Measurements from ENCODE around the gene C19orf47.

Gene C19orf47

DNA sequence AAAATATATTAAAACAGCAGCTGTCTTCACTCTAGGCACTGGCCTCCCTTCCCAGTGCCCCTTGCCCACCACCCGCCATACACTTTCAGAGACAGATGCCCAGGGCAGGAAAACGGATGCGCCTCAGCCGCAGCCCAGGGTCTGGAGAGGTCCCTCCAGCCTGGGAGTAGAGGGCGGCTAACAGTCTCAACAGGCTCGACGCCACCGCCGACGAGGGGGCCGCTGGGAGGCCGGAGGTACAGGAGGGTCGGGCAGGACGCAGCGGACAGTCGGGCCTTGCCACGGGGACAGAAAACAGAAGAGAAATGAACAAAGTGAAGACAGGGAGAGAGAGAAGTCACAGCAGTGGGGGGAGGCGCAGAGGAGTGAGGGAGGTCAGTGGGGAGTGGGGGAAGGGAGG is 27.1 kb downstream of the C19orf47 start:
- no peak for DNase-seq (ENCODE audit: extremely low read depth in 1 of 2, low read depth in 1 of 2)

DNA sequence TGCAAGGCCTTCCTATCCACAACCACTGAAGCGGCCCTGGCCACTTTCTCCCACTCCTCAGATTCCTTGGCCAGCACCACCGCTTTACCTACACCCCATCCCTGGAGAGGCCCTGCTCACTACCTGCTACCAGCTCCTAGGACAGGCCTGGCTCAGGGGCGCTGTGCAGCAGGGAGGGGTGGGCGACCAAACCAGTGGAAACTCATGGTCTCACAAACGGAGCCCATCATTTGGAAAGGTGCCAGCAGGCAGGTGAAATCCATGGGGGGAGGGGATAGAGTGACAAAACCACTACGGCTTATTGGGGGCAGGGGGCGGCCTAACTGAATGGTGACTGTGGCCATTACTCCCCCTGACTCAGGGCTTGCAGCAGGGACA is 27.6 kb downstream of the C19orf47 start:
- no peak for DNase-seq (ENCODE audit: extremely low read depth in 1 of 2, low read depth in 1 of 2)

DNA sequence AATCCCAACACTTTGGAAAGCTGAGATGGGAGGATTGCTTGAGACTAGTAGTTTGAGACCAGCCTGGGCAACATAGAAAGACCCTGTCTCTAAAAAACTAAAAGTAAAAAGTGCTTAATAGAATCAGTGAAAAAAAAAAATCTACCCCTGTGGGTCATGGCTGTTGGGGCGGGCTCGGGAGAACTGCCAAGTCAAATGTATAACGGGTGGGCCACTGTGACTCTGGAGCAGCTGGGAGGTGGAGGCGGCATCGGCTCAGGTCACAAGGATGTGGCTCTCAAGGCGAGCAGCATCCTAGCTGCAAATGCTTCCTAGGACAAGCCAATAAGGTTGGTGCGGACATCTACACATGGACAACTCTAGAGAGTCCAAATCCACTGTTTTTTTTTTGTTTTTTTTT is 30.9 kb downstream of the C19orf47 start:
- DNase-seq (ENCODE audit: extremely low read depth in 1 of 2, low read depth in 1 of 2), result no peak

DNA sequence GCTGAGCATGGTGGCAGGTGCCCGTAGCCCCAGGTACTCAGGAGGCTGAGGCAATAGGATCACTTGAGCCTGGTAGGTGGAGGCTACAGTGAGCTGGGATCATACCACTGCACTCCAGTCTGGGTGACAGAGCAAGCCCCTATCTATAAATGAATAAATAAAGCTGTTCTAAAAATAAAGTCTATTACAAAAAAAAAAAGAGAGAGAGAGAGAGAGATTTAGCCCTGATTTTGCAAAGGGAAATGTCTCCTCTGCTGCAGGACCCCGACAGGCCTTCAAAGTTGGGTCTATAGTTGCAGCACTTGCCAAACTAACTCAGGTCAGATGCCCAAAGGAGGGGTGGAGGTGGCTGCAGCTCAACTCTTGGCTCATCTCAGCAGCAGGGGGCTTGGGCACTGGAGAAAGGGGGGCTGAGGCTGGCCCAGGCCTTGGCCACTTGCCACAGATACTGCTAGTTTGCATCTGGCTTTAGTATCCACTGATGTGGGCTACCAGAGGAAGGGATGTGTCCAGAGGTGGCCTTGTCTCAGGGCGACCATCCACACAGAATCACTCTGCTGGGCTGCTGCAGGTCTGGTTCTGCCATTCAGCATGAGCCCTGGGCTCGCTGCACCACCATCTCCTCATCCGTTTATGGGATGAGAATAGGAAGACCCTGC is 32.3 kb downstream of the C19orf47 start:
- no peak for DNase-seq (ENCODE audit: extremely low read depth in 1 of 2, low read depth in 1 of 2)

DNA sequence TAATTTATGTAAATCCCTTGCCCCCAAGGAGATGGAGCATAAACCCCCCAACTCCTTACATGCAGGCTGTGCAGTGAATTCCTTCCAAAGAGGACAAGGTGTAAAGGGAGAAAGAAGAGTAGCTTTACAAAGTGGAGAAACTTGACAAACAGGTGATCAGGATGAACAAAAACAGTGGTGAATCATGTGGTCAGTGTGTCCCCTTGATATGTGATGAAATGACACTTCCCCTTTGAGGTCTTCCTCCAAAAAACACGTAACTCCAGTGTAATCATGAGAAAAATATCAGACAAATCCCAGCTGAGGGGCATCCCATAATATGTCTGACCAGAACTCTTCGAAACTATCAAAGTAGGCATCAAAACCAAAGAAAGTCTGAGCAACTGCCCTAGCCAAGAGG is 33.5 kb downstream of the C19orf47 start:
- no peak for DNase-seq (ENCODE audit: extremely low read depth in 1 of 2, low read depth in 1 of 2)

DNA sequence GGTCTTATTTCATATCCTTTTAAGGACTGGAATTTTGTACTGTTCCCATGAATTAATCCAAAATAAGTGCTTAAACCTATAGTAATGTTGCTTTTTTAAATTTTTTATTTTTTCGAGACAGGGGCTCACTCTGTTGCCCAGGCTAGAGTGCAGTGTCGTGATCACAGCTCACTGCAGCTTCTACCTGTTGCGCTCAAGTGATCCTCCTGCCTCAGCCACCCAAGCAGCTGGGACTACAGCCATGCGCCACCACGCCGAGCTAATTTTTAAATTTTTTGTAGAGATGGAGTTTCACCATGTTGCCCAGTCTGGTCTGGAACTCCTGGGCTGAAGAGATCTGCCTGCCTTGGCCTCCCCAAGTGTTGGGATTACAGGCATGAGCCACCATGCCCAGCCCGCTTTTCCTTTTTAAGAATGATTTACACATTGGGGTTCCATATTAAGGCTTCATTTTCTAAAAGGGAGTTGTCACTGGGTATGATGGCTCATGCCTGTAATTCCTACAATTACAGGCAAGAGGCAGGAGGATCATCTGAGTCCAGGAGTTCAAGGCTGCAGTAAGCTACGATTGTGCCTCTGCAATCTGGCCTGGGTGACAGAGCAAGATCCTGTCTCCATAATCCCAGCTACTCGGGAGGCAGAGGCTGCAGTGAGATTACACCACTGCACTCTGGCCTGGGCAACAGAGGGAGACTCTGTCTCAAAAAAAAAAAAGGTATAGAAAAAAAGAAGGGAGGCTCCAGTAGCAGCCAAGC is 34.8 kb downstream of the C19orf47 start:
- no peak for DNase-seq (ENCODE audit: extremely low read depth in 1 of 2, low read depth in 1 of 2)

DNA sequence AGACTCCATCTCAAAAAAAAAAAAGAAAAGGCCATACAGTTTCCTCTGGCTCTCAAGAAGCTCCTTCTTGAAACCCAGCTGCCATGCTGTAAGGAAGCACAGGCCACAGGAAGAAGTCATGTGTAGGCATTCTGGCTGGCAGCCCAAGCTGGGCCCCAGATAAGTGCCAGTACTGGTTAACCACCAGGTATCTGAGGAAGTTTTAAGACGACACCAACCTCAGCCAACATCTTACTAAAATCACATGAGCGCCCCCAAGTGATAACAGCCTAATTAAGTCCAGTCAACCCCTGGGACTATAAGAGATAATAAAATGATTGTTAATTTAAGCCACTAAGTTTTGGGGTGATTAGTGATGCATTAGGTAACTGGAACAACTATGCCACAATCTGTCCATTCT is 35.7 kb downstream of the C19orf47 start:
- no peak for DNase-seq (ENCODE audit: extremely low read depth in 1 of 2, low read depth in 1 of 2)

DNA sequence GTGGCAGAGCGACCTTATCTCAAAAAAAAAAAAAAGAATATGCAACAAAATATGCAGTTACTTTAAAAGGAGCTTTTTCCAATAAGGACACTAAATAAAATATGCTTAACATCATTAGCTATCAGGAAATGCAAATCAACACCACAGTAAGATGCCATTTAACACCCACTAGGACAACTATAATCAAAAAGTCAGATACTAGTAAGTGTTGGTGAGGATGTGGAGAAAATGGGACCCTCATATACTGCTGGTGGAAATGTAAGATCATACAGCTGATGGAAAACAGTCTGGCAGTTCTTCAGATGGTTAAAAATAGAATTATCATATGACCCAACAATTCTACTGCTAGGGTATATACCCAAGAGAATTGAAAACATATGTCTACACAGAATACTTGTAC is 38.5 kb downstream of the C19orf47 start:
- no peak for DNase-seq (ENCODE audit: extremely low read depth in 1 of 2, low read depth in 1 of 2)

DNA sequence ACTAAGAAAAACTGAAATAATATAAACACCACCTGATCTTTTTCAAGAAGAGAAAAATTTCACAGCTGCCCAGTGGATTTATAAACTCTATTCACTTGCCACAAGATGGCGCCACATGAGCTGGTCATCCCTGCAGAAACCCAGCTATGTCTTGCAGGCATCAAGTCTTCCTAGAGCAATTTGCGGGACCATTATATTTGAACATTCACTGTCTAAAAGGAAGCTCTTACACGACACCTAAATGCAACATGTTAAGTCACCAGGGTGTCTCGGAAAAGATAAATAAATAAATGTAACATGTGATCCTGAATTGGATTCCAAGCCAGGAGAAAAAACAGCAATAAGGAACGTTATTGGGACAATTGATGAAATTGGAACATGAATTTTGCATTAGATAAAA is 42.8 kb downstream of the C19orf47 start:
- peak; percentile 9 to 48 for DNase-seq (ENCODE audit: extremely low read depth in 1 of 2, low read depth in 1 of 2)

DNA sequence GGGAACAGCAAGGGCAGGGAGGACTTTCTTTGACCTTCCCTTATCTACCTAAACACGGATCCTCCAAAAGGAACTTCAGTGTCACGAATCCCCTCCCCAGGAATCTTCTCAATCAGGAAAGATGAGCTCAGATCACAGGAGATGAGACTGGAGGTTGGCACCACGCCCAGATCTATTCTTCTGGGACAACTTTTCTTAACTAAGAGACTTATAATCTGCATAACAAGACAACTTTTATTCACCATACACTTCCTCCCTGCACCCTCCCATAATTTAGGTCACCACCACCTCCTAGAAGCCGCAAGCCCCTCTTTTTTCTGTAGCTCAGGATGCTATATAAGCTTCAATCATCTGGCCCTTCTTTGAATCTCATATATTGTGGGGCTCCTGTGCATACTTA is 43.9 kb downstream of the C19orf47 start:
- DNase-seq (ENCODE audit: extremely low read depth in 1 of 2, low read depth in 1 of 2), result no peak

DNA sequence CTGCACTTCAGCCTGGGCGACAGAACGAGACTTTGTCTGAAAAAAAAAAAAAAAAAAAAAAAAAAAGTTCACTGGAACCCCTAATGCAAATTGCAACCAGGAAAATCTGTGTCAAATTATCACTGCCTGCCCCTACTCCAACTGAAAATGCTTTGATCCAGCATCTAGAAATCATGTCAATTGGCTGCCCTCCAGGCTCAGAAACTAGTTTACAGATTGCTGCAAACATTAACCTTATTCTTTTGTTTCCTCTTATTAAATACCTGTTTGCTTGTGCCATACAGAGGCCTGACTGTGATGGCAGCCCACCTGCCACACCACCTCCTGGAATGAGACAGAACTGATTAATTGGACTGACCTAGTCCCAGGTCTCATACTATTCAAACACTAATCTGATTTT is 44.4 kb downstream of the C19orf47 start:
- DNase-seq (ENCODE audit: extremely low read depth in 1 of 2, low read depth in 1 of 2), result no peak

DNA sequence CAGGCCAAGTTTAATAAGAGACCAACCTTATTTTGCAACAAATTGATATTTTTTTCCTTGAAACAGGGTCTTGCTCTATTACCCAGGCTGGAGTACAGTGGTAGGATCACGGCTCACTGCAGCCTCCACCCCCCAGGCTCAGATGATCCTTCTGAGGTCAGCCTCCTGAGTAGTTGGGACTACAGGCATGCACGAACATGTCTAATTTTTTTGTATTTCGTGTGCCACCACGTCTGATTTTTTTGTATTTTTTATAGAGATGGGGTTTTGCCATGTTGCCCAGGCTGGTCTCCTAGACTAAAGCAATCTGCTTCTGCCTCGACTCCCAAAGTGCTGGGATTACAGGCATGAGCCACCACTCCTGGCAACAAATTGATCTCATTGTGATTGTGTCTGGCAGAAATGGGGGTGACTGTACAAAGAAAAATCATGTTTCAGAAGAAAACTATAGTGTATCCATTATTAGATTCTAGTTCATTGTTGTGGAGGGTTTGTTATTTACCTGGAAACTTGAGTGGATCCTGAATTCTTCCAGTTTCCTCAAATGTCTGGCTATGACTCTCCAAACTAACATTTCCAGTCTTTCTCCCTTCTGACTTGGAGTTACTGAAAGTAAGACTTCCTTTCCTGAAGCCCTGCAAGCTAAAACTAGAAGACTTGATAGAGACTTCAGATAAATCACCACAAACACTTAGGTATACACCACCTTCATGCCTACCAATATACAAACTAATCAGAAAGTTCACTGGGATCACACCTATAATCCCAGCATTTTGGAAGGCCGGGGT is 45.8 kb downstream of the C19orf47 start:
- no peak for DNase-seq (ENCODE audit: extremely low read depth in 1 of 2, low read depth in 1 of 2)

DNA sequence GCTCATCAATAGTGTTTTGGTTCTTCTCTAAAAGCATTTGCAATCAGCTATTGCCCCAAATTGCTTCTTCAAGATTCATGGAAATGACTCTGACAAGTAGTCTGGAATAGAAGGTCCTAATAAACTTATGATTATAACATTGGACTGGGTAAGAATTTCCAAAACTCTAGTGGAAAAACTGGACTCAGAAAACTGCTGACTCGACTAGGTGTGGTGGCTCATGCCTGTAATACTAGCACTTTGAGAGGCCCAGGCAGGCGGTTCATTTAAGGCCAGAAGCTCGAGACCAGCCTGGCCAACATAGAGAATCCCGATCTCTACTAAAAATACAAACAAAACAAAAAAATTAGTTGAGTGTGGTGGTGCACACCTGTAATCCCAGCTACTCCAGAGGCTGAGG is 47.5 kb downstream of the C19orf47 start:
- DNase-seq (ENCODE audit: extremely low read depth in 1 of 2, low read depth in 1 of 2), result no peak

DNA sequence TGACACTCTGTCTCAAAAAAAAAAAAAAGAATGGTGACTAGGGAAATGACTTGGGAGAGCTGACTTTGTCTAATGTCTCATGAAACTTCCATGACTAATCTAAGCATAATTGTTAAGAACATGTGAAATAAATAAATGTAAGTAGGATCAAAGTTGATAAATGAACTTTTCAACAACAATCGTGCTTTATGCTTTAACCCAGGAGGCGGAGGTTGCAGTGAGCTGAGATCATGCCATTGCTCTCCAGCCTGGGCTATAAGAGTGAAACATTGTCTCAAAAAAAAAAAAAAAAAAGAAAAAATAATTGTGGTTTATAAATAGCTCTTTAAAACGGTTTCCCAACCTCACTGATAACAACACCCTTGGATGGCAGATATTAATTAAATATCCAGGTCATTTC is 50.2 kb downstream of the C19orf47 start:
- no peak for DNase-seq (ENCODE audit: extremely low read depth in 1 of 2, low read depth in 1 of 2)

DNA sequence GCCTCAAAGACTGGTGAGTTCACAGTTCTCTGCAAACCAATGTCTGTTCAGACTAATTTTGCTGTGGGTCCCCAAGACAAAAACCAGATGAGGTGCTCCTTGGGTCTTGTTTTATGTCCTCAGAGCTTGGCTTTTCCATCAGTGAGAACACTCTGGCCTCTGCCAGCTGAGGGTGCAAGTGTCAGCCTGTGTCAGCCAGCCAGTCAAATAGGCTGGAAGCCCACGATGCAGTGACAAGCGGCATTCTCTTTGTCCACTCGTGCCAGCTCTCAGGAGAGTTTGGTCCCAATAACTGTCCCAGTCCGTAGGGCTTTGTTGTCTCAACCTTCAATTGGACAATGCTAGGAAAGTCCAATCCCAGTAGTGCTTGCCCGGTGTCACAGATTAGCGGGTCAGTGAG is 53.6 kb downstream of the C19orf47 start:
- DNase-seq (ENCODE audit: extremely low read depth in 1 of 2, low read depth in 1 of 2), result no peak

DNA sequence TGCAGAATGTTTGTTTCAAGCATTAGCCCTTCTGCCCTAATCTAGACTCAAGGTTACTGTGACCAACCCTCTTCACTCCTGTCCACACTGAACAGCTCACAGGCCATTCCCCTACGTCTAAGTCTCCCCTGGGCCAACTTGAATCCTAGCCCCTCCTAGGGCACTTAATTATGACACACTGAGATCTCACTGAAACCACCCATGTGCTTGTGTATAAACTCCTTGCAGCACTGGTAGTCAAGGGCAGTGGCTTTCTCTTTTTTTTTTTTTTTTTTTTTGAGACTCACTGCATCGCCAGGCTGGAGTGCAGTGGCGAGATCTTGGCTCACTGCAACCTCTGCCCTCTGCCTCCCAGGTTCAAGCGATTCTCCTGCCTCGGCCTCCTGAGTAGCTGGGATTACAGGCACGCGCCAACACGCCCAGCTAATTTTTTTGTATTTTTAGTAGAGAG is 61.2 kb downstream of the C19orf47 start:
- DNase-seq (ENCODE audit: extremely low read depth in 1 of 2, low read depth in 1 of 2), result no peak

DNA sequence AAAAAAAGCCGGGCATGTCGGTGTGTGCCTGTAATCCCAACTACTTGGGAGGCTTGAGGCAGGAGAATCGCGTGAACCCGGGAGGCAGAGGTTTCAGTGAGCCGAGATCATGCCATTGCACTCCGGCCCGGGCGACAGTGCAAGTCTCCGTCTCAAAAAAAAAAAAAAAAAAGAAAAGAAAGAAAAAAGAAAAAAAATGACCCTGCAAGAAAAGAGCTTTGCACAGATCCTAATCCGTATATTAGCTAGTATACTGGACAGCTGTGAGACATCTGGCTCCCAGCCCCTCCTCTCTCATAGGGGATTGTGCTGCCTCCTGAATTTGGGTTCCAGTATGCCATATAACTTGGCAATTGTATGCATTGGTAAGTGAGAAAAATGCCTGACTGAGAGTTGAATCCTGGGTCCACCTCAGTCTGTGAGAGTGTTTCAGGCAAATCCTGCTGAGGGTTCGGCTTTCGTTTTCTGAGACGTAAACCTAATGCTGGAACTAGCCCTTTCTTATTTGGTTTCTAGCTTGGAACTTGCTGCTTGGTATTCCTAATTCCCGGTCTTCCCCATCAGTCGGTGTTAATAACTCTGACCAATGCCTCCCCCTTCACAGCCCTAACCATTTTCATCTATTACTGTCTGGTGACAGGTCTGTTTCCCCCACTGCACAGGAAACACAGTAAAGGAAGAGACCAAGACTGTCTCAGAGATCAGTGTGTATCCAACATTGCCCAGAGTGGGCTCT is 61.8 kb downstream of the C19orf47 start:
- no peak for DNase-seq (ENCODE audit: extremely low read depth in 1 of 2, low read depth in 1 of 2)

DNA sequence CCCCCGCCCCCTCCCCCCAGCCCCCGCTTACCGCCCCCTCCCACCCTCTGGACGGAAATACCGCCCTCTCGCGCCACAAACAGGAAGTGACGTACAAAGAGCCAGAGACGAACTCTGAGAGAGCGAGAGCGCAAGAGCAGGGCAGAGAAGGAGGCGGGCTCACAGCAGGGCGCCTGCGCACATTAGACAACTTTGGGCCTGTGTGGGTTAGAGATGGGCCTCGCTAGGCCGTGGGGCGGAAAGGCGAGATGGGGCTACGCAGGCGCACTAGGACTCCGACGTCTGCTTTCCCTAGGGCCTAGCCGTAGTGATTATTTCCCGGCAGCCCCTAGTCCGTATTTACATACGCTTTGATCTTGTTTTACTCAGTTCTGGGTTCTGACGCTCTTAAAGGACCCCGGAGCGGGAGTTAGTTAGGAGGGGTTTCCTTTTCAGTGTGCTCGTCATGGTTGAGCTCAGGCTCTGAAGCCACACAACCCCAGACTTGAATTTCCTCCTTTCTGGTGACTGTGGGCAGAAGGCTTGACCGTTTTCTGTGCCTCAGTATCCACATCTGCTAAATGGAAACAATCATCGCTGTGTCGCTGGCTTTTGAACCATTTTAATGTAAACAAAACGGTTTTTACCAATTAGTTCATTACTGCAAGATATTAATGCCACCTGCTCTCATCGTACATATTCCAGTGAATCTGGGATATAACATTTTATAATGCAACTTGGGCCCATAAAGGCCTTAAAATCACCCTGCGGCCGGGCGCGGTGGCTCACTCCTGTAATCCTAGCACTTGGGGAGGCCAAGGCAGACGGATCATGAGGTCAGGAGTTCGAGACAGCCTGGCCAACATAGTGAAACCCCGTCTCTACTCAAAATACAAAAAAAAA is 62.6 kb downstream of the C19orf47 start:
- DNase-seq (ENCODE audit: extremely low read depth in 1 of 2, low read depth in 1 of 2), result peak; percentile 93 to 98

DNA sequence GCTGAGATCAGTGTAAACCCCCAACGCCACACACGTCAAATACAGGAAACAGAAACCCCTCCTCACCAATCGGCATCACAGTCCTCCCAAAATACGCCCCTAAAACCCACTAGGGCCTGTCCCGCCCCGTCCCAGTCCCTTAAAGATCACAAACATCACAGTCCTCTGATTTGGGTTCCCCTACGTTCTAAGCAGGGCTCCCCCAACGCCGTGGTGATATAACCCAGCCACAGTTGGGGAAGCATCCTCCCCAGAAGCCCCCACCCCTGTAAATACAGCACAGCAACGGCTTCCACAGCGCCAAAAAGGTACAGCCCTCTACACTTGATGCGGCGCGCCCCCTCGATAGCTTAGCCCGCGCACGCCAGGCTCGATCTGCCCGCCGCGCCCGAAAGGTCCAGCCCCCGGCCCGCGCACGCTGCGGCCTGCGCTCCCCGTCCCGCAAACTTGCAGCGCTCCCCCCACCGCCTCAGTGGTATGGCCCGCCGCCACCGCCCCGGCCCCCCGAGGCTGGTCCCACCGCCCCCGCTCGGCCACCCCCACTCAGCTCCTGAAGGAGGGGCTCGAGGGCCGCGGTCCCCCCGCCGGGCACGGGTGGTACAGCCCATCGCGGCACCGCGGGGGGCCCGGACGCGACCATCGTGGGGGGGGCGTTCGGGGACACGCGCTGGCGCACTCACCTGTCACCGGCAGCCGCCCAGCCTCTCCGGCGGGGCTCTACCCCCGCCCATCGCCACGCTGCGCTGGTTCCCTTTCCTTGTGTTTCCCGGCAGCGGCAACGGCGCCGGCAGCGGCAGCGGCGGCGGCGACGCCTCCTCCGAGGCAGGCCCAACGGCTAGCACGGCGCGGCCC is 63.5 kb downstream of the C19orf47 start, which contains the start of gene AKT2:
Gene AKT2, minus strand, starts transcription at position 845 of the 852 bp plus-strand sequence. CDS start 20,078 bp downstream, outside the sequence.
- peak; percentile 54 to 57 for DNase-seq (ENCODE audit: extremely low read depth in 1 of 2, low read depth in 1 of 2)
